GM21737 (cell line): Measurements from ENCODE around the gene FETUB.
A peak's percentile ranks its signal among the peaks of the same experiment; 100 is the strongest.

Source experiments
- ATAC-seq: cut with Tn5 transposase; IDR thresholded peaks from one replicate; pipeline ENCODE4 v1.9.1; 2021; ENCODE audit warnings: mild to moderate bottlenecking, moderate library complexity; ENCODE audit not compliant: unreplicated experiment

Gene FETUB

GRCh38 chr3:186612721-186613636, 27.2 kb upstream of the FETUB start, which contains the start of gene AHSG:
Gene AHSG (plus strand): TSS chr3:186613060. CDS start chr3:186613142, 82 bp downstream.
- no peak for ATAC-seq

- ATAC-seq = no peak
Observed at GRCh38 chr3:186613637-186614265, 26.4 kb upstream of the FETUB start.

GRCh38 chr3:186614266-186614596, 26.0 kb upstream of the FETUB start:
- no peak for ATAC-seq

GRCh38 chr3:186614597-186615483, 25.4 kb upstream of the FETUB start:
- no peak for ATAC-seq

GRCh38 chr3:186616299-186616617, 23.9 kb upstream of the FETUB start:
- no peak for ATAC-seq

- ATAC-seq = peak; percentile 98
Observed at GRCh38 chr3:186617036-186617946, 22.9 kb upstream of the FETUB start.

- no peak for ATAC-seq
Observed at GRCh38 chr3:186618318-186618938, 21.8 kb upstream of the FETUB start.

GRCh38 chr3:186619787-186620212, 20.4 kb upstream of the FETUB start:
- no peak for ATAC-seq

- ATAC-seq = no peak
Observed at GRCh38 chr3:186620213-186621092, 19.7 kb upstream of the FETUB start.

GRCh38 chr3:186621894-186622650, 18.1 kb upstream of the FETUB start:
- no peak for ATAC-seq

GRCh38 chr3:186622651-186623310, 17.4 kb upstream of the FETUB start:
- no peak for ATAC-seq

GRCh38 chr3:186624598-186624997, 15.6 kb upstream of the FETUB start:
- ATAC-seq = no peak

GRCh38 chr3:186625600-186626042, 14.6 kb upstream of the FETUB start:
- ATAC-seq = no peak

GRCh38 chr3:186626254-186626847, 13.8 kb upstream of the FETUB start:
- no peak for ATAC-seq

GRCh38 chr3:186627852-186628414, 12.3 kb upstream of the FETUB start:
- no peak for ATAC-seq

GRCh38 chr3:186628756-186629155, 11.4 kb upstream of the FETUB start:
- ATAC-seq = no peak
